ENCODE results near the gene SH3D19.
"Not testable (repeated sequence)": the region's sequence is repeated elsewhere in the genome, so short reads cannot be mapped to it uniquely, and the experiment has no call there.

Gene SH3D19

GRCh38 chr4:151292038-151292437 lies 33.4 kb downstream of the SH3D19 start:
- no peak overlapping the region for H3K27ac ChIP-seq
- TF ChIP-seq CTCF (conservative IDR thresholded peaks at IDR 0.05), result no peak

GRCh38 chr4:151291485-151291884 lies 33.9 kb downstream of the SH3D19 start:
- TF ChIP-seq CTCF (conservative IDR thresholded peaks at IDR 0.05), result no peak
- H3K27ac ChIP-seq, result no peak overlapping the region

- no peak for TF ChIP-seq CTCF (conservative IDR thresholded peaks at IDR 0.05)
- no peak overlapping the region for H3K27ac ChIP-seq
Measured at GRCh38 chr4:151287409-151287808, 38.0 kb downstream of the SH3D19 start.

GRCh38 chr4:151284534-151285245 lies 40.7 kb downstream of the SH3D19 start:
- no peak overlapping the region for H3K27ac ChIP-seq

GRCh38 chr4:151276787-151277562 lies 48.4 kb downstream of the SH3D19 start, which contains the start of gene PRSS48:
Gene PRSS48 (plus strand): TSS chr4:151277161. CDS start chr4:151277173, 12 bp downstream.
- no peak within 1 kb of the TSS for H3K27ac ChIP-seq
- TF ChIP-seq CTCF (conservative IDR thresholded peaks at IDR 0.05), result peak; percentile 73

More at GRCh38 chr4:151284534-151285245, 40.7 kb downstream of the SH3D19 start:
- TF ChIP-seq CTCF (conservative IDR thresholded peaks at IDR 0.05), result no peak

GRCh38 chr4:151268905-151269304 lies 56.5 kb downstream of the SH3D19 start:
- H3K27ac ChIP-seq, result not testable (repeated sequence)

GRCh38 chr4:151267822-151268535 lies 57.4 kb downstream of the SH3D19 start:
- TF ChIP-seq CTCF (conservative IDR thresholded peaks at IDR 0.05), result no peak
- H3K27ac ChIP-seq, result no peak overlapping the region
